Gastroesophageal sphincter (tissue), 3 donors: ENCODE results near the gene NAA10.

Source experiments
- CTCF ChIP-seq, 4 experiments: fragments of 200-600 bp in 2 of 4; fragments of 450-650 bp in 2 of 4; sonication (generic) in 1 of 4; IDR thresholded peaks; one replicate each; pipeline ENCODE4 v1.5.1; 2017 to 2019; ENCODE audit warnings: antibody characterized with exemption in 4 of 4, mild to moderate bottlenecking in 2 of 4, moderate library complexity in 2 of 4
- POLR2AphosphoS5 ChIP-seq: sonication (generic); formaldehyde crosslinking; IDR thresholded peaks from one replicate; pipeline ENCODE4 v1.6.1; 2017; ENCODE audit warnings: antibody characterized with exemption

- TF ChIP-seq CTCF (IDR thresholded peaks at IDR 0.05) (no peak), POLR2AphosphoS5 (no peak)
Measured at GRCh38 chrX:153928846-153929245, 6.0 kb downstream of the NAA10 start.
